ENCODE results near the gene DHRS3.

Gene DHRS3

GRCh38 chr1:12596007-12596821 is 21.8 kb downstream of the DHRS3 start:
- DNase-seq, result no peak

- DNase-seq, result no peak
Measured at GRCh38 chr1:12595757-12596006, 22.3 kb downstream of the DHRS3 start.

GRCh38 chr1:12594966-12595756 is 22.8 kb downstream of the DHRS3 start:
- DNase-seq, result no peak

- DNase-seq, result no peak
Measured at GRCh38 chr1:12594490-12594889, 23.5 kb downstream of the DHRS3 start.

- no peak for DNase-seq
Measured at GRCh38 chr1:12593621-12594066, 24.4 kb downstream of the DHRS3 start.

- no peak for DNase-seq
Measured at GRCh38 chr1:12592496-12592895, 25.5 kb downstream of the DHRS3 start.

GRCh38 chr1:12591267-12591938 is 26.6 kb downstream of the DHRS3 start:
- no peak for DNase-seq

GRCh38 chr1:12588695-12589094 is 29.3 kb downstream of the DHRS3 start:
- no peak for DNase-seq

GRCh38 chr1:12587981-12588640 is 29.9 kb downstream of the DHRS3 start:
- no peak for DNase-seq

GRCh38 chr1:12585951-12586942 is 31.8 kb downstream of the DHRS3 start:
- DNase-seq, result no peak

- DNase-seq, result no peak
Measured at GRCh38 chr1:12585536-12585935, 32.5 kb downstream of the DHRS3 start.

GRCh38 chr1:12584900-12585525 is 33.0 kb downstream of the DHRS3 start:
- DNase-seq, result no peak

GRCh38 chr1:12583484-12583883 is 34.5 kb downstream of the DHRS3 start:
- DNase-seq, result no peak

- DNase-seq, result no peak
Measured at GRCh38 chr1:12582649-12583048, 35.4 kb downstream of the DHRS3 start.

- DNase-seq, result no peak
Measured at GRCh38 chr1:12581179-12581578, 36.8 kb downstream of the DHRS3 start.

- no peak for DNase-seq
Measured at GRCh38 chr1:12580054-12580887, 37.7 kb downstream of the DHRS3 start.

GRCh38 chr1:12578860-12579422 is 39.1 kb downstream of the DHRS3 start:
- DNase-seq, result no peak

GRCh38 chr1:12577020-12577419 is 41.0 kb downstream of the DHRS3 start:
- no peak for DNase-seq

- no peak for DNase-seq
Measured at GRCh38 chr1:12574757-12575139, 43.3 kb downstream of the DHRS3 start.
